Bronchial epithelial cell (primary cell): Measurements from ENCODE around the gene EED. TPM values are rescaled to one million over a fixed set of nuclear protein-coding genes. Genes with fewer than 3 reads are reported as not detected.
"Not testable (repeated sequence)": the region's sequence is repeated elsewhere in the genome, so short reads cannot be mapped to it uniquely, and the experiment has no call there.

Experiments
- DNase-seq: peaks from one replicate; pipeline ENCODE4 v3.0.0-alpha.2; 2010; ENCODE audit warnings: low read depth
- FAIRE-seq: peaks from 2 replicates; lab custom pipeline; 2011; peaks lifted over from hg19 to GRCh38; lab: Jason Lieb, UNC
- H3K27me3 ChIP-seq: 2 replicates; pipeline ENCODE4 v1.5.1; 2011; ENCODE audit warnings: low read length; ENCODE audit not compliant: control insufficient read depth, insufficient read depth
- H3K36me3 ChIP-seq: 2 replicates; pipeline ENCODE4 v1.5.1; 2011; ENCODE audit warnings: low read length; ENCODE audit not compliant: control insufficient read depth, insufficient read depth
- H3K4me3 ChIP-seq: 2 replicates; pipeline ENCODE4 v1.5.1; 2011; ENCODE audit warnings: mild to moderate bottlenecking, low read depth, low read length, control low read depth
- CTCF ChIP-seq: IDR thresholded peaks from 2 replicates; pipeline ENCODE4 v1.5.1; 2011; ENCODE audit warnings: mild to moderate bottlenecking, moderate library complexity, low read length, control low read depth, inconsistent platforms; ENCODE audit not compliant: insufficient read depth, severe bottlenecking
- total RNA-seq: library from RNA; depleted of rRNA; stranded (reverse); fragments of >200 nt; gene quantifications from 2 replicates; pipeline ENCODE4 v1.2.1, GENCODE V29; 2014

EED gene
- total RNA-seq, 1 donor from 2014 or later = 13.7 TPM

- DNase-seq (no peak), FAIRE-seq (no peak)
- TF ChIP-seq CTCF = no peak
- no peak overlapping the region for H3K4me3 ChIP-seq
- H3K36me3 ChIP-seq = no peaks in the 10 kb centered on the region
- no peaks in the 10 kb centered on the region for H3K27me3 ChIP-seq
These were observed 33.2 kb downstream of the EED start for GRCh38 chr11:86277741-86278140.

GRCh38 chr11:86278226-86278625 lies 33.7 kb downstream of the EED start:
- H3K27me3 ChIP-seq = no peaks in the 10 kb centered on the region
- no peaks in the 10 kb centered on the region for H3K36me3 ChIP-seq
- H3K4me3 ChIP-seq = no peak overlapping the region
- FAIRE-seq (no peak), DNase-seq (no peak)
- TF ChIP-seq CTCF = no peak

GRCh38 chr11:86279747-86280146 lies 35.2 kb downstream of the EED start:
- Histone ChIP-seq H3K36me3 (no peaks in the 10 kb centered on the region), H3K4me3 (no peak overlapping the region), H3K27me3 (no peaks in the 10 kb centered on the region)
- FAIRE-seq (no peak), DNase-seq (no peak)
- TF ChIP-seq CTCF = no peak

- no peaks in the 10 kb centered on the region for H3K36me3 ChIP-seq
- no peaks in the 10 kb centered on the region for H3K27me3 ChIP-seq
- DNase-seq (no peak), FAIRE-seq (no peak)
- H3K4me3 ChIP-seq = no peak overlapping the region
- no peak for TF ChIP-seq CTCF
These were observed 42.9 kb downstream of the EED start for GRCh38 chr11:86287468-86287796.

- FAIRE-seq (no peak), DNase-seq (no peak)
- TF ChIP-seq CTCF = no peak
These were observed 44.4 kb downstream of the EED start for GRCh38 chr11:86288776-86289507.

GRCh38 chr11:86289508-86290280 lies 45.1 kb downstream of the EED start:
- not testable (repeated sequence) for FAIRE-seq, H3K36me3 ChIP-seq, H3K27me3 ChIP-seq, H3K4me3 ChIP-seq
- peak; percentile 21 for DNase-seq

More at GRCh38 chr11:86288776-86289507, 44.4 kb downstream of the EED start:
- Histone ChIP-seq H3K36me3 (no peaks in the 10 kb centered on the region), H3K4me3 (no peak overlapping the region), H3K27me3 (no peaks in the 10 kb centered on the region)
